Esophagus squamous epithelium (tissue), 5 donors: ENCODE data around the gene PGGHG. TPM values are rescaled to one million over a fixed set of nuclear protein-coding genes. Genes with fewer than 3 reads are reported as not detected.

Source experiments
- DNase-seq: peaks from one replicate; lab custom pipeline; 2025; lab: John Stamatoyannopoulos, UW
- H3K27ac ChIP-seq, 4 donors: fragments of 200-600 bp; sonication (generic); one replicate each; pipeline ENCODE4 v1.5.1; 2016 to 2019; ENCODE audit warnings: mild to moderate bottlenecking in 1 of 4
- H3K27me3 ChIP-seq, 4 donors: fragments of 200-600 bp; sonication (generic); 1 replicate in 3 of 4; 2 replicates in 1 of 4; pipeline versions ENCODE4 v1.5.1 to v1.6.0; 2017 to 2021; ENCODE audit warnings: antibody characterized with exemption in 1 of 4
- H3K36me3 ChIP-seq, 3 donors: fragments of 200-600 bp; sonication (generic); one replicate each; pipeline ENCODE4 v1.5.1; 2016 to 2019
- H3K4me1 ChIP-seq, 3 donors: fragments of 200-600 bp; sonication (generic); one replicate each; pipeline ENCODE4 v1.5.1; 2017 to 2019
- H3K4me3 ChIP-seq, 4 donors: fragments of 200-600 bp; sonication (generic); 1 replicate in 3 of 4; 2 replicates in 1 of 4; pipeline ENCODE4 v1.5.1; 2016 to 2019; ENCODE audit warnings: mild to moderate bottlenecking in 2 of 4, moderate library complexity in 1 of 4
- H3K9me3 ChIP-seq, 3 donors: fragments of 200-600 bp; sonication (generic); one replicate each; pipeline ENCODE4 v1.5.1; 2016 to 2019
- POLR2A ChIP-seq, 4 donors: fragments of 450-650 bp; IDR thresholded peaks; one replicate each; pipeline ENCODE4 v1.6.1; 2017; ENCODE audit warnings: antibody characterized with exemption in 4 of 4, mild to moderate bottlenecking in 4 of 4, moderate library complexity in 3 of 4
- WGBS, 2 donors: methylation state at CpG; one replicate each; pipeline ENCODE4 v1.1.5; 2018; 5-methylcytosine and 5-hydroxymethylcytosine counted together
- intact Hi-C: fragments of 100-400 bp; cut with DNase I; formaldehyde crosslinking; loops from one replicate; pipeline ENCODE4 v1.15.0; 2022
- total RNA-seq, 4 donors: library from RNA; depleted of rRNA; stranded (reverse); fragments of >200 nt; gene quantifications; one replicate each; pipeline ENCODE4 v1.1.0, GENCODE V29; 2016
- TF ChIP-seq, protein P1 (sequence below), 6 experiments: fragments of 450-650 bp in 4 of 6; fragments of 200-600 bp in 2 of 6; sonication (generic) in 2 of 6; IDR thresholded peaks; one replicate each; pipeline ENCODE4 v1.5.1; 2016 to 2019; ENCODE audit warnings: antibody characterized with exemption in 6 of 6, mild to moderate bottlenecking in 4 of 6, moderate library complexity in 4 of 6
- donor health status: DM: yes; HTN: yes; CAD: no.

The PGGHG gene
- total RNA-seq, 4 donors from 2014 or later, result 5.3 to 15.3 (median 5.9) TPM

DNA sequence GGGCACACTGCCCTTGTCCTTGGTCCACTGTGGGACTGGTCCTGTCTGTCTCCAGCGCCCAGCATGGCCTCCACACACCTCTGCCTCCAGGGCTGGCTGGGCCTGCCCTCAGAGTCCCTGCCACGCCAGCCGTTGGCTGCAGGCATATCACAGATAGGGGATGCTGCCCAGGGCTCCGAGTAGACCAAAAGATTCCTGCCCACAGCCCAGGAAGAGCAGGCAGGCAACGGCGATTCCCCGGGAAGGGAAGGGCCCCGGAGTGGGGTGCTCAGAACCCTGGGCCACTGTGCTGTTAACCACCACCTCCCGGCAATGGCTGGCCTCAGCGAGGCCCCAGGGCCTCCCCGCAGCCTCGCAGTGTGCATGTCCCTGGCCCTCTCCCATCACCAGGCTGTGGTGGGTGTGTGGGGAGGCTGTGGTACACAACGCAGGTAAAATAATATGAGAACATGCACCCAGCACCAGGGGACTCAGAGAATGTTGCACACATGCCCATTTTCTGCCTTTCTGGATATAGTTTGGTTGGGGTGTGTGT lies 8.2 kb downstream of the PGGHG start:
- Histone ChIP-seq H3K36me3 (peaks cover 0 to 29% (median 0%) of the 10 kb centered on the region in 3 donors), H3K27ac (peak overlapping the region in 1 of 4 donors; percentile 40), H3K4me1 (peaks cover 3 to 28% (median 16%) of the 10 kb centered on the region in 3 donors), H3K9me3 (no peaks in the 10 kb centered on the region), H3K27me3 (peaks cover 0 to 59% (median 8%) of the 10 kb centered on the region in 4 donors), H3K4me3 (no peak overlapping the region)
- intact Hi-C loops, result no loop called here
- WGBS, 2 donors, result 67 to 68% methylated on average over 3 of the region's 13 CpGs
- no peak for TF ChIP-seq POLR2A (IDR thresholded peaks at IDR 0.05)
- TF ChIP-seq, protein P1, sequence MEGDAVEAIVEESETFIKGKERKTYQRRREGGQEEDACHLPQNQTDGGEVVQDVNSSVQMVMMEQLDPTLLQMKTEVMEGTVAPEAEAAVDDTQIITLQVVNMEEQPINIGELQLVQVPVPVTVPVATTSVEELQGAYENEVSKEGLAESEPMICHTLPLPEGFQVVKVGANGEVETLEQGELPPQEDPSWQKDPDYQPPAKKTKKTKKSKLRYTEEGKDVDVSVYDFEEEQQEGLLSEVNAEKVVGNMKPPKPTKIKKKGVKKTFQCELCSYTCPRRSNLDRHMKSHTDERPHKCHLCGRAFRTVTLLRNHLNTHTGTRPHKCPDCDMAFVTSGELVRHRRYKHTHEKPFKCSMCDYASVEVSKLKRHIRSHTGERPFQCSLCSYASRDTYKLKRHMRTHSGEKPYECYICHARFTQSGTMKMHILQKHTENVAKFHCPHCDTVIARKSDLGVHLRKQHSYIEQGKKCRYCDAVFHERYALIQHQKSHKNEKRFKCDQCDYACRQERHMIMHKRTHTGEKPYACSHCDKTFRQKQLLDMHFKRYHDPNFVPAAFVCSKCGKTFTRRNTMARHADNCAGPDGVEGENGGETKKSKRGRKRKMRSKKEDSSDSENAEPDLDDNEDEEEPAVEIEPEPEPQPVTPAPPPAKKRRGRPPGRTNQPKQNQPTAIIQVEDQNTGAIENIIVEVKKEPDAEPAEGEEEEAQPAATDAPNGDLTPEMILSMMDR (IDR thresholded peaks at IDR 0.05), result no peak
- DNase-seq, result no peak

DNA sequence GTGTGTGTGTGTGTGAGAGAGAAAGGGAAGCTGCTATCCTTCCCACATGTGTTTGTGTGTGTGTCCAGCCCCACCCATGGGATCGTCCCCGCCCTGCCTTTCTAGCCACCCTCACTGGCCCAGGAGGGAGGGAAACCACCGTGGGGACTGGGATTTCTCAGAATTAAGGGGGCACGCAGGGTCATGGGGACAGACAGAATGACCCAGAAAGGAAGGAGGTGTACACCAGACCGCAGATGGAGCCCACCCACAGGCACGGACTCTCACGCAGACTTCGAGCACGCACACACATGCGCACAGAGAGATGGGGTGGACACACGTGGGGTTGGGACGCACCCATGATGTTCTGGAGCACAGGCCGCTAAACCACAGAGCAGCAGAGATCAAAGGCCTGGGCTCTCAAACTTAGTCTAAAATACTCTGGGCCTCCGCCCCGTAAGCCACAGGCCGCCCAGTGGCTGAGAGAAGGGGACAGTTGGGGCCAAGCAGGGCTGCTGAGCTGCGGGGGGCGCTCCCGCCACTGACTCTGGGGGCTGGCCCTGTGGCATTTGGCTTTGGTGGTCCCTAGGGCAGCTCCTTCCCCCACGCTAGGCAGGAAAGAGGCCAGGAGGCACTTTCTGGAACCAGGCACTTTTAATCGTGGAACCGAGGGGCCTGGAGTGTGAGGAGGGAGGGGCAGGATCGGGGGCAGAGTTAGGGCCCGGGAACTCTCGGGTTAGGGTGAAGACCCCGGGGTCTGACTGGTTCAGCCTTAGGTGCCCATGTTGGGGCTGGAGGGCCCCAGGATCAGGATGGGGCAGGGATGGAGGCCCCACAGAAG lies 8.9 kb downstream of the PGGHG start:
- intact Hi-C loops, result no loop called here
- Histone ChIP-seq H3K36me3 (peaks cover 0 to 22% (median 0%) of the 10 kb centered on the region in 3 donors), H3K9me3 (no peaks in the 10 kb centered on the region), H3K27ac (peak overlapping the region in 2 of 4 donors; percentile 25 to 40), H3K27me3 (peaks cover 0 to 59% (median 8%) of the 10 kb centered on the region in 4 donors), H3K4me1 (peaks cover 3 to 28% (median 16%) of the 10 kb centered on the region in 3 donors), H3K4me3 (no peak overlapping the region)
- DNase-seq, result no peak
- WGBS, 2 donors, result 42 to 50% methylated on average over 19 to 23 of the region's 26 CpGs
- no peak for TF ChIP-seq POLR2A (IDR thresholded peaks at IDR 0.05)
- TF ChIP-seq, protein P1 (IDR thresholded peaks at IDR 0.05), result no peak

DNA sequence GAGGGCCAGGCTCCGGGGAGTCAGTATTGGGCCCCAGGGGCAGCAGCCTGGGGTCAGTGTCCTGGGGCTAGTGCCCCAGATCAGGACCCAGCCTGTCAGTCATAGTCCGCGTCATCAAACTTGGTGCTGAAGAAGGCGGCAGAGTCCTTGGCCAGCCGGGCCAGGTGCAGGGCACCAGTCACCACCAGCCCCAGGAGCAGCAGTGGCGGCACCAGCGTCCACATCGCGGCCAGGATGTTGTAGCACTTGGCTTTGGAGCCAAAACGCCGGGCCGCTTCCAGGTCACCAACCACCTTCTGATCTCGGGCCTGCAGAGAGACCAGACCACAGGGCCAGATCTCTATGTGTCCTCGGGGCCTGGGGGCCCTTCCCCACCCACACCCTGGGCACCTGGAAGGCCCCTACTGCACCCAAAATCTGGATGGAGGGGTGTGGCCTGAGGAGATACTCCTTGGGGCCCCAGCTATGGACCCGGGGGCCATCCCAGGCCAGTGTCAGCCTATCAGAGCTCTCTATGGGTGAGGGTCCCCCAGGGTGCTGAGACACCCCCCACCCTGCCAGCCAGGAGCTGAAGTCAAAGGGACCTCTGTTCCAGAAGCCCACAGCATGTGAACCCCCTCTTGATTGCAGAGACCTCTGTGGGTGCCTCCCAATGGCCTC lies 9.6 kb downstream of the PGGHG start:
- Histone ChIP-seq H3K4me3 (no peak overlapping the region), H3K4me1 (peaks cover 3 to 28% (median 16%) of the 10 kb centered on the region in 3 donors), H3K27me3 (peaks cover 0 to 61% (median 8%) of the 10 kb centered on the region in 4 donors), H3K36me3 (peaks cover 0 to 14% (median 0%) of the 10 kb centered on the region in 3 donors), H3K9me3 (no peaks in the 10 kb centered on the region), H3K27ac (peak overlapping the region in 2 of 4 donors; percentile 25 to 40)
- 51% methylated on average over 2 of the region's 15 CpGs; no CpG with 5 or more reads in 1 of the 2 donors for WGBS, 2 donors
- TF ChIP-seq, protein P1 (IDR thresholded peaks at IDR 0.05), result no peak
- TF ChIP-seq POLR2A (IDR thresholded peaks at IDR 0.05), result no peak
- intact Hi-C loops, result no loop called here
- no peak for DNase-seq

DNA sequence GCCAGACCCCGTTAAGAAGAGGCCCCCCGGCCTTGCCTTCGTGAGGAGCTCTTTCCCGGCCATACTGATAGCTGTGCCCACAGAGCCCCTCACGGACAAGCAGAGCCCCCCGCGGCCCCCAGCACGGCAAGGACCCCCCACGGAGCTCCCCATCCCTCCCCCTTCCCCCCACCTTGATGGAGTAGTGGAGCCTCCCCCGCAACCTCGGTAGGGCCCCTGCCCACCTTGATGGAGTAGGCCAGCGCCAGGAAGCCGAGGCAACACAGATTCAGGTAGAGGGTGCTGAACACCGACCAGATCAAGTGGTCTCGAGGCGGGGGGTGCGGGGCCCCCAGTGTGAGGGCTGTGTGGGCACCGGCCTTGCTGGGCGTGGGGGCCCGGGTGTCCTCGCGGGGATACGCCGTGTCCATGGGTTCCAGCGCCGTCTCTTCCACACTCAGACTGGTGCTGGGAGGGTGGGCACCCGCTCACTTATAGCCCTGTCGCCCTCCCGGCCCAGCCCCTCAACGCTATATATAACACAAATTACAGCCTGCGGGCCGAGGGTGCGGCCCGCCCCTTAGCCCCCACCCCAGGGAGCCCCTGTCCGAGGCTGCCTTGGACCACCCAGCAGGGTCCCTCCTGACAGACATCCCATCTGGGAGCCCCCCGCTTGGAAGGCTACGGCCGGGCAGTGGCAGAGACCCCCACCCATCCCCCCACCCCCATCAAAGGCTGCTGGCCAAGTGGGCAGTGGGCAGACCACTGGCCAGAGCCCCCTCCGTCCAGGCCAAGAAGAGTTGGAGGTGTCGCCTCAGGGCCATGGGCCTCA lies 10.4 kb downstream of the PGGHG start, which contains the start of gene IFITM5:
TSS of gene IFITM5 (minus strand) at position 446 of the 811 bp plus-strand sequence. CDS start at position 410, 36 bp downstream.
- peaks cover 0 to 66% (median 8%) of the 10 kb centered on the region in 4 donors for H3K27me3 ChIP-seq
- no peaks in the 10 kb centered on the region for H3K9me3 ChIP-seq
- TF ChIP-seq, protein P1 (IDR thresholded peaks at IDR 0.05), result no peak
- TF ChIP-seq POLR2A (IDR thresholded peaks at IDR 0.05), result no peak
- intact Hi-C loops, result no loop called here
- H3K36me3 ChIP-seq, result peaks cover 0 to 7% (median 0%) of the 10 kb centered on the region in 3 donors
- DNase-seq, result no peak
- H3K4me1 ChIP-seq, result peaks cover 3 to 28% (median 16%) of the 10 kb centered on the region in 3 donors
- H3K4me3 ChIP-seq, result no peak within 1 kb of the TSS
- H3K27ac ChIP-seq, result peak within 1 kb of the TSS in 2 of 4 donors; percentile 25 to 40
- 55% methylated on average over 2 of the region's 40 CpGs; no CpG with 5 or more reads in 1 of the 2 donors for WGBS, 2 donors
